ENCODE data around the gene APCDD1L.

DNA sequence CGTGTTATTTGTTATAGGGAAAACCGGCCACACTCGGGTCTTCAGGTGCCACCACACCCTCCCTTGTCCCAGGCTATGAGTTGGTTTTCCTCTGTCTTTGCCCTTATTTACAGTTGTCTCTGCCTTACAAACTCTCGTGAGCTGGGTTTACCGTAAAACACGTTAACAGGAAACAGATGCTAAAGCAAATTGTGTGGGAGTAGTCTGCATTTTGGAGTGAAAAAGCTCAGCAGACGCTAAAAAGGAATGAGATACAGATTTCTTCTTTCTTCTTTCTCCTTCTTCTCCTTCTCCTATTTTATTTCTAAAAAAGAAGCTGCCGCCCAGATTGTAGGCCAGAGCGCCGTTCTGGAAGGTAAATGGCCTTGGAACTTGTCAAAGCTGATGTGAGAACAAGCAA, 51.9 kb downstream of the APCDD1L start:
- TF ChIP-seq EZH2 (IDR thresholded peaks at IDR 0.05; ENCODE audit: borderline replicate concordance) (no peak), EZH2phosphoT487 (IDR thresholded peaks at IDR 0.05; ENCODE audit: low read depth, severe bottlenecking, unreplicated experiment) (no peak)
- TF ChIP-seq, protein P1, sequence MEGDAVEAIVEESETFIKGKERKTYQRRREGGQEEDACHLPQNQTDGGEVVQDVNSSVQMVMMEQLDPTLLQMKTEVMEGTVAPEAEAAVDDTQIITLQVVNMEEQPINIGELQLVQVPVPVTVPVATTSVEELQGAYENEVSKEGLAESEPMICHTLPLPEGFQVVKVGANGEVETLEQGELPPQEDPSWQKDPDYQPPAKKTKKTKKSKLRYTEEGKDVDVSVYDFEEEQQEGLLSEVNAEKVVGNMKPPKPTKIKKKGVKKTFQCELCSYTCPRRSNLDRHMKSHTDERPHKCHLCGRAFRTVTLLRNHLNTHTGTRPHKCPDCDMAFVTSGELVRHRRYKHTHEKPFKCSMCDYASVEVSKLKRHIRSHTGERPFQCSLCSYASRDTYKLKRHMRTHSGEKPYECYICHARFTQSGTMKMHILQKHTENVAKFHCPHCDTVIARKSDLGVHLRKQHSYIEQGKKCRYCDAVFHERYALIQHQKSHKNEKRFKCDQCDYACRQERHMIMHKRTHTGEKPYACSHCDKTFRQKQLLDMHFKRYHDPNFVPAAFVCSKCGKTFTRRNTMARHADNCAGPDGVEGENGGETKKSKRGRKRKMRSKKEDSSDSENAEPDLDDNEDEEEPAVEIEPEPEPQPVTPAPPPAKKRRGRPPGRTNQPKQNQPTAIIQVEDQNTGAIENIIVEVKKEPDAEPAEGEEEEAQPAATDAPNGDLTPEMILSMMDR (IDR thresholded peaks at IDR 0.05; ENCODE audit: poor library complexity), result no peak
